NT2/D1 (cell line): ENCODE results near the gene SFRP2.

Experiments used
- DNase-seq: peaks from one replicate; pipeline ENCODE4 v3.0.0-alpha.2; 2011; ENCODE audit warnings: low read depth, low spot score
- H3K27me3 ChIP-seq: 2 replicates; pipeline ENCODE4 v1.6.0; 2011; ENCODE audit warnings: mild to moderate bottlenecking; ENCODE audit not compliant: insufficient read length, insufficient read depth
- H3K36me3 ChIP-seq: 2 replicates; pipeline ENCODE4 v1.6.1; 2011; ENCODE audit warnings: mild to moderate bottlenecking, low read length, mixed read lengths; ENCODE audit not compliant: insufficient read depth, insufficient read length
- H3K4me1 ChIP-seq: 2 replicates; pipeline ENCODE4 v1.5.1; 2011; ENCODE audit not compliant: insufficient read depth, insufficient read length
- H3K4me3 ChIP-seq: 2 replicates; pipeline ENCODE4 v1.5.1; 2011; ENCODE audit warnings: low read depth; ENCODE audit not compliant: insufficient read length
- H3K9ac ChIP-seq: 2 replicates; pipeline ENCODE4 v1.6.0; 2011; ENCODE audit warnings: low read depth; ENCODE audit not compliant: insufficient read length
- H3K9me3 ChIP-seq: 2 replicates; pipeline ENCODE4 v1.5.1; 2011; ENCODE audit warnings: mild to moderate bottlenecking, low read length; ENCODE audit not compliant: insufficient read depth
- SUZ12 ChIP-seq: IDR thresholded peaks from 2 replicates; pipeline ENCODE4 v1.6.1; 2011; ENCODE audit not compliant: insufficient read length, insufficient read depth; ENCODE audit errors: extremely low read depth
- YY1 ChIP-seq: IDR thresholded peaks from 2 replicates; pipeline ENCODE4 v1.6.1; 2011; ENCODE audit not compliant: insufficient read length, insufficient read depth
- ZNF274 ChIP-seq: IDR thresholded peaks from 2 replicates; pipeline ENCODE4 v1.6.1; 2011; ENCODE audit warnings: mild to moderate bottlenecking, low read depth, low read length

SFRP2 gene

DNA sequence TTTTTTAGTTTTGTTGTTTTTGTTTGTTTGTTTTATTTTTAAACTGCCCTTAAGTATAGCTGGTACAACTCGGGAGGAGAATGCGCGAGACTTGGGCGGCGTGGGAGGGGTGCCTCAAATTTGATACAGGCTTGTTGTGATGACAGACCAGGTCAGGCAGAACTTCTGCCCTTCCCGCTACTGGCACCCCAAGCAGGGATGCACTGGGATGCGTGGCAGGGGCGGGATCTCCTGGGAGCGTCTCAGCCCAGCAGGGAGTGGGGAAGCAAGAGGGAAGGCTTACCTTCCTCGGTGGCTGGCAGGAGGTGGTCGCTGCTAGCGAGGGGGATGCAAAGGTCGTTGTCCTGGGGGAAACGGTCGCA, 851 bp downstream of the SFRP2 start:
- peak overlapping the region; percentile 92 for H3K9ac ChIP-seq
- H3K27me3 ChIP-seq = peaks cover 13% of the 10 kb centered on the region
- peak overlapping the region; percentile 90 for H3K4me3 ChIP-seq
- H3K36me3 ChIP-seq = peaks cover 20% of the 10 kb centered on the region
- H3K9me3 ChIP-seq = no peaks in the 10 kb centered on the region
- no peak for TF ChIP-seq ZNF274
- TF ChIP-seq YY1 = no peak
- no peak for TF ChIP-seq SUZ12
- H3K4me1 ChIP-seq = peaks cover 9% of the 10 kb centered on the region
- no peak for DNase-seq

DNA sequence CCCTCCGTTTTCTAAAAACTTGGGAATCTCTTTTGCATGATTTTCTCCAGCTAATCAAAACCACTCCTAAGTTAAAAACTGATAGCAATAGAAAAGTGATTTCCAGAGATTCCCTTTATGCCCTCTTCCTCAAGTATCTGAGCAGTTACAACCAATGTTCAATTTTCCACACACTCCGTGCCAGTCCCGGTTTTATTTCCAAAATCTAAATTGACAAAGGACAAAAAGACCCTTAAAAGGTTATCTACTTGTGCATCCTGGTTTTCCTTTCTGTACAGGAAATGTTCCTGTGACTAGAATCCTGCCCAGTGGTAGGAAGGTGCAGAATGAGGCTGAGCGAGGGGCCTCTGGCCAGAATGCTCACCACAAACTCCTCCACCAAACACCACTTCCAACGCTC, 1.3 kb downstream of the SFRP2 start:
- H3K4me3 ChIP-seq = peak overlapping the region; percentile 90
- no peak for TF ChIP-seq SUZ12
- no peak for TF ChIP-seq YY1
- TF ChIP-seq ZNF274 = no peak
- H3K9me3 ChIP-seq = no peaks in the 10 kb centered on the region
- peaks cover 22% of the 10 kb centered on the region for H3K36me3 ChIP-seq
- H3K4me1 ChIP-seq = peaks cover 9% of the 10 kb centered on the region
- DNase-seq = no peak
- H3K9ac ChIP-seq = peak overlapping the region; percentile 92
- H3K27me3 ChIP-seq = peaks cover 13% of the 10 kb centered on the region

DNA sequence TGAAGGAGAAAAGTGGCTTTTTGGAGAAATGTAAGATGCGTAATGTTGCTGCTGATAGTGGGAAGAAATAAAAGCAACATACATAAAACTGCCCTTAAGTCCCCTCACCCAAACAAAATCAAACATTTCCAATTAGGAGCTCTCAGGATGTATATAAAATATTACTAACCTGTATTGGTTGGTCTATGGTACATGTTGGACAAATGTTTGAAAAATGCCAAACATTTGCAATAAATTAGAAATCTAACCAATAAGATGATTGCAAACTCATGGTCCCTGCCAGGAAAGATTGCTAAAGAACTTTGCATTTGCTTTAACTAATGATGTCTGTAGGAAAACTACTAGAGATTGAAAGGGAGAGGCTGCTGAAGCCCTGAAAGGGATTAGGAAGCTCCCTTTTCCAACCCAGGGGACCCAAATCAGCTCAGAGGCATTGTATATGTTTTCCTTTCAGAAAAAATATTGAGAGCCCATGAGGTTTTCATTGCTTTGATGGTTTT, 1.8 kb downstream of the SFRP2 start:
- Histone ChIP-seq H3K9ac (peak overlapping the region; percentile 92), H3K27me3 (peaks cover 10% of the 10 kb centered on the region), H3K4me1 (peaks cover 9% of the 10 kb centered on the region), H3K4me3 (peak overlapping the region; percentile 90), H3K9me3 (no peaks in the 10 kb centered on the region), H3K36me3 (peaks cover 22% of the 10 kb centered on the region)
- DNase-seq = no peak
- no peak for TF ChIP-seq SUZ12
- TF ChIP-seq ZNF274 = no peak
- TF ChIP-seq YY1 = no peak

DNA sequence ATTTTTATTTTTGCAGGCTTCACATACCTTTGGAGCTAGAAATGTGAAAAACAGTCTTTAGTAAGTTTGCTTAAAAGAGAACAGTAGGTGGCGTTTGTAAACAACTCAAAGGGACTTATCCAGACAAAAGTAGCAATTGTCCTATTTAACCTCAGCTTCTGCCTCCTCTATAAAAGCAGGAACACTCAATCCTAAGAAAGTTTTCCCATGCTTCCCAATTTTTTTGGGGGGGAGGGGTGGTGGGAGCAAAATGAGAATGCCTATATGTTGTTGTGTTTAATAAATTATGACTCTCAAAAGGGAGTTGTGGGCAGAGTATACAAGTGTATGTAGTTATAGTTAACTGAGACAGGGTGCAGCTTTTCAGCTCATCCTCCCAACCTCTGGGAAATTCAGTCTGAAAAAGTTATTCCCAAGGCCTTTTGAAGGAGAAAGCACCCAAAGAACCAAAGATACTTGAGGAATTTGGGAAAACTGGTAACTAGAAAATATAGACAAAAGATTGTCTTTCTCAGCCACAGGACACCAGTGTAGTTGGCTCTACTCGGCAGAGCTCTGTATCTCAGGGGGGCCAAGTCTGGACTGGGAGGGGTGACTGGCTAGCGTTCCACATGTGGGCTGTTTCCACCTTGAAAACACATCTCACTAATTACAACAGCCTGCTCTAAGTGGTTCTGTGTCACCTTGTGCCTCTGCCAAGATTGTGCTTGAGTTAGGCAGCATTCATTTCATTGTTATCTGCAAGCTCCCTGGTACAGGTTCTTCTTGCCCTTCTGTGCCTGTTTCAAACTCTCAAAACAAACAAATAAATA, 2.8 kb downstream of the SFRP2 start:
- Histone ChIP-seq H3K4me3 (peak overlapping the region; percentile 90), H3K9ac (peak overlapping the region; percentile 37), H3K36me3 (peaks cover 30% of the 10 kb centered on the region), H3K9me3 (no peaks in the 10 kb centered on the region), H3K4me1 (peaks cover 3% of the 10 kb centered on the region), H3K27me3 (peaks cover under 1% of the 10 kb centered on the region)
- DNase-seq = no peak
- TF ChIP-seq ZNF274 = no peak
- TF ChIP-seq YY1 = no peak
- TF ChIP-seq SUZ12 = no peak

DNA sequence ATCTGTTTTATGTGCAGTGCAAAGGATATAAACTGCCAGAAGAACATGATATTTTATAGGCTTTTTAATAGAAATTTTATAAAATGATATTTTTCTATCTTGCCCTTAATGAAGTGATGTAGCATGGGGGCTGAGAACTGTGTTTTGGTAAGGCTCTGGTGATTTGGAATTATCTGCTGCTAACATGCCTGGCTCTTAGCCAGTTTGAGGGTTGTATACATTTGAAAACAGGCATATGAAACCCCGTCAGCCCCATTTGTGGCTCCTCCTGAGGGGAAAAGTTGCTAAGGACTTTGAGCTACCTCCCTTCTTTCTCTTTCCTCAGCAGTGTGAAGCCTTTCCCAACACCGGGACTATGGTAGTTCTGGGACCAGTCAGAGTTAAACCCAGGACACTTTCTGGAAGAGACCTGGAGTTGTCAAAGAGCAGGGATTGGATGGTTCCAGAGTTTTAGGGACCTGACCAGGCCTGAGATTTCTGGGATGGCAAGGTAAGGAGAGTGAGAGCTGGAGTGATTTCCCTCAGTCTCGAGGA, 4.7 kb downstream of the SFRP2 start:
- Histone ChIP-seq H3K36me3 (peaks cover 42% of the 10 kb centered on the region), H3K9me3 (no peaks in the 10 kb centered on the region)
- no peak for TF ChIP-seq YY1
- TF ChIP-seq ZNF274 = no peak

DNA sequence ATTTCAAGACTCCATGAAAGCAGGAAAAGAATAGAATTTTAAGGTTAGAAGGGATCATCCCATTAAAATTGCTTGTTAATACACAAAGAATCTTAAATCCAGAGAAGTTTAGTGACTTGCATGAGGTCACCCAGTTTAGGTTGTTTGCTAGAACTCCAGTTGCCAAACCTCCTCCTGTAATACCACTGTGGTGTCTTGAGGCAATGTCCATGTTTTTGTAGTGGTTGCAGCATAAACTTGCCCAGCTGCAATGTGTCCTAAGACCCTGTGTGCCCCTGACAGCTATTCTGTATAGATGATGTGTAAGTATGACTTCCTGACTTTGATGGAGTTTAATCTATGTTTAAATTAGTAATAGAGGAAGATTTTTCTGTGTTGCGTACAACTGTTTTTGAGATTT, 6.3 kb downstream of the SFRP2 start:
- Histone ChIP-seq H3K36me3 (peaks cover 42% of the 10 kb centered on the region), H3K4me1 (peaks cover 3% of the 10 kb centered on the region), H3K4me3 (no peak overlapping the region), H3K9ac (no peak overlapping the region), H3K9me3 (no peaks in the 10 kb centered on the region), H3K27me3 (no peaks in the 10 kb centered on the region)
- DNase-seq = no peak
- no peak for TF ChIP-seq SUZ12
- no peak for TF ChIP-seq YY1
- TF ChIP-seq ZNF274 = no peak

More for the DNA sequence above, 4.7 kb downstream of the SFRP2 start:
- H3K4me3 ChIP-seq = no peak overlapping the region
- DNase-seq = no peak
- H3K9ac ChIP-seq = no peak overlapping the region
- H3K27me3 ChIP-seq = no peaks in the 10 kb centered on the region
- peaks cover 3% of the 10 kb centered on the region for H3K4me1 ChIP-seq

DNA sequence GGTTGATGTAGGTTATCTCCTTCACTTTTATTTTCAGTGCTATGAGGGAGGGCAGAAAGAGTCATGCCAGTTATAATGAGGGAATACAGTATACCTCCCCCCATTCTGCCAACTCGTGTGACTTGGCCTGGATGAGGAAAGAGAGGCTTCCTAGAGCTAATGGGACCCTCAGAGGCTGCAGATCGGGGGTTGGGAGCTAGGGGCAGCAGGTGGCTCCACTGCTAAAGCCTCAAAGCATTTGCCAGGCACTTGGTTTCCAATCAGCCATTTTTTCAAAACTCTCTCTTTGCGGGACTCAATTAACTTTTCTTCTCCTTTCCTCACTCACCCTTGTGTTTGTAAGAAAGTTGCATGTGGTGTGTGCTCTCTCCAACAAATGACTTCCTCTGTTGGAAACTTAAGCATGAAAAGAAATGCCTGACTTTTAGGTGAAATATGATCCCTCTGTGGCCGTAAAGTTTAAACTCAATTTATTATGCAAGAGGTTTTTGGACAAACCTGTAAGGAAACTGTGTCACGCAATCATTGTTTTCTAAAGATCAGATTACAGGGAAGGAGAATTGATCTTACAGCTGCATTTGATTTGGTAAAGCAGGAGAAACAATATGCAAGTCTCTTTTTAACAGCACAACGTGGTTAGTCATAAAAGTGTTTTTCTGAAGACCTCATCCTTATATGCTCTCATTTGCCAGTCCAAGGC, 7.0 kb downstream of the SFRP2 start:
- H3K27me3 ChIP-seq = no peaks in the 10 kb centered on the region
- H3K4me3 ChIP-seq = no peak overlapping the region
- no peaks in the 10 kb centered on the region for H3K9me3 ChIP-seq
- peaks cover 42% of the 10 kb centered on the region for H3K36me3 ChIP-seq
- peaks cover 3% of the 10 kb centered on the region for H3K4me1 ChIP-seq
- TF ChIP-seq ZNF274 (no peak), SUZ12 (no peak), YY1 (no peak)
- DNase-seq = no peak
- no peak overlapping the region for H3K9ac ChIP-seq
